Measurements from ENCODE around the gene RRBP1.

- TF ChIP-seq CTCF (conservative IDR thresholded peaks at IDR 0.05 in 1 of 2, IDR thresholded peaks at IDR 0.05 in 1 of 2; ENCODE audit: extremely low read depth in 1 of 2, insufficient read depth in 1 of 2, low read depth in 1 of 2, low read length in 2 of 2), result no peak
- TF ChIP-seq EZH2 (IDR thresholded peaks at IDR 0.05; ENCODE audit: borderline replicate concordance, low read length), result no peak
Observed at GRCh38 chr20:17675519-17676377, 6.3 kb downstream of the RRBP1 start.
